Measurements from ENCODE around the gene NOA1.
"Not testable (repeated sequence)": the region's sequence is repeated elsewhere in the genome, so short reads cannot be mapped to it uniquely, and the experiment has no call there.

The NOA1 gene

GRCh38 chr4:56971383-56971782 is 6.0 kb downstream of the NOA1 start:
- DNase-seq (ENCODE audit: low read depth, low spot score), result no peak
- no peak overlapping the region for H3K4me3 ChIP-seq (ENCODE audit: low read length)

- no peak for DNase-seq (ENCODE audit: low read depth, low spot score)
- H3K4me3 ChIP-seq (ENCODE audit: low read length), result no peak overlapping the region
Measured at GRCh38 chr4:56961107-56961500, 16.3 kb downstream of the NOA1 start.

- no peak for DNase-seq (ENCODE audit: low read depth, low spot score)
- no peak overlapping the region for H3K4me3 ChIP-seq (ENCODE audit: low read length)
Measured at GRCh38 chr4:56959100-56959499, 18.3 kb downstream of the NOA1 start.

- no peak overlapping the region for H3K4me3 ChIP-seq (ENCODE audit: low read length)
- DNase-seq (ENCODE audit: low read depth, low spot score), result no peak
Measured at GRCh38 chr4:56958111-56958517, 19.3 kb downstream of the NOA1 start.

- H3K4me3 ChIP-seq (ENCODE audit: low read length), result no peak overlapping the region
- no peak for DNase-seq (ENCODE audit: low read depth, low spot score)
Measured at GRCh38 chr4:56953680-56954520, 23.5 kb downstream of the NOA1 start.

- no peak for DNase-seq (ENCODE audit: low read depth, low spot score)
- H3K4me3 ChIP-seq (ENCODE audit: low read length), result no peak overlapping the region
Measured at GRCh38 chr4:56941403-56941802, 36.0 kb downstream of the NOA1 start.

- no peak for DNase-seq (ENCODE audit: low read depth, low spot score)
- H3K4me3 ChIP-seq (ENCODE audit: low read length), result no peak overlapping the region
Measured at GRCh38 chr4:56940971-56941370, 36.4 kb downstream of the NOA1 start.

- no peak overlapping the region for H3K4me3 ChIP-seq (ENCODE audit: low read length)
- DNase-seq (ENCODE audit: low read depth, low spot score), result no peak
Measured at GRCh38 chr4:56940403-56940802, 37.0 kb downstream of the NOA1 start.

- not testable (repeated sequence) for H3K4me3 ChIP-seq (ENCODE audit: low read length); DNase-seq (ENCODE audit: low read depth, low spot score)
Measured at GRCh38 chr4:56939826-56940225, 37.6 kb downstream of the NOA1 start.

GRCh38 chr4:56937262-56937661 is 40.1 kb downstream of the NOA1 start:
- no peak overlapping the region for H3K4me3 ChIP-seq (ENCODE audit: low read length)
- no peak for DNase-seq (ENCODE audit: low read depth, low spot score)

GRCh38 chr4:56931924-56932323 is 45.5 kb downstream of the NOA1 start:
- DNase-seq (ENCODE audit: low read depth, low spot score), result no peak
- H3K4me3 ChIP-seq (ENCODE audit: low read length), result no peak overlapping the region

GRCh38 chr4:56930638-56931037 is 46.8 kb downstream of the NOA1 start:
- DNase-seq (ENCODE audit: low read depth, low spot score), result no peak
- H3K4me3 ChIP-seq (ENCODE audit: low read length), result no peak overlapping the region

GRCh38 chr4:56927196-56927595 is 50.2 kb downstream of the NOA1 start:
- no peak overlapping the region for H3K4me3 ChIP-seq (ENCODE audit: low read length)
- no peak for DNase-seq (ENCODE audit: low read depth, low spot score)

GRCh38 chr4:56914977-56915376 is 62.4 kb downstream of the NOA1 start:
- not testable (repeated sequence) for DNase-seq (ENCODE audit: low read depth, low spot score); H3K4me3 ChIP-seq (ENCODE audit: low read length)

GRCh38 chr4:56914336-56914735 is 63.1 kb downstream of the NOA1 start:
- DNase-seq (ENCODE audit: low read depth, low spot score), result no peak
- no peak overlapping the region for H3K4me3 ChIP-seq (ENCODE audit: low read length)
